Panc1 (cell line): ENCODE results near the gene IER5L. TPM values are rescaled to one million over a fixed set of nuclear protein-coding genes. Genes with fewer than 3 reads are reported as not detected.

Source experiments
- ATAC-seq: fragments of 200-7000 bp; cut with Tn5 transposase; 2 replicates; pipeline ENCODE4 v1.9.1; 2020; ENCODE audit warnings: mild to moderate bottlenecking, moderate library complexity
- BruUV-seq: library from RNA; stranded (reverse); fragments of 400-500 nt; replicated peaks from 2 replicates; lab custom pipeline; 2021; lab: Mats Ljungman, UMichigan
- CTCF ChIA-PET: fragments of 300-600 bp; sonication (Branson Sonifier 250); formaldehyde crosslinking; loops from one replicate; lab custom pipeline; 2022; ENCODE audit warnings: antibody characterized with exemption; lab: Charles Lee
- POLR2A ChIA-PET: fragments of 300-600 bp; sonication (Branson Sonifier 250); formaldehyde crosslinking; loops from one replicate; lab custom pipeline; 2022; ENCODE audit warnings: antibody characterized with exemption; lab: Charles Lee
- DNase-seq: peaks from one replicate; pipeline ENCODE4 v3.0.0-alpha.2; 2010; ENCODE audit warnings: low read depth, low spot score
- H3K27ac ChIP-seq: 2 replicates; pipeline ENCODE4 v1.5.1; 2011; ENCODE audit warnings: mild to moderate bottlenecking, low read length, inconsistent platforms
- H3K27me3 ChIP-seq: fragments of 200-500 bp; sonication (Bioruptor generic); 2 replicates; pipeline ENCODE4 v1.6.0; 2014; ENCODE audit warnings: low read length, inconsistent platforms; ENCODE audit not compliant: control insufficient read depth, insufficient read depth
- H3K36me3 ChIP-seq: fragments of 200-500 bp; sonication (Bioruptor generic); 2 replicates; pipeline ENCODE4 v1.5.1; 2014; ENCODE audit warnings: inconsistent platforms, mild to moderate bottlenecking, low read length, moderate library complexity; ENCODE audit not compliant: control insufficient read depth, insufficient read depth
- H3K4me1 ChIP-seq: 2 replicates; pipeline ENCODE4 v1.5.1; 2011; ENCODE audit warnings: inconsistent platforms, mild to moderate bottlenecking, low read length, moderate library complexity; ENCODE audit not compliant: control insufficient read depth, insufficient read depth
- H3K4me3 ChIP-seq, 2 experiments: 2 replicates each; pipeline ENCODE4 v1.5.1; 2011 to 2012; ENCODE audit warnings: low read depth in 2 of 2, low read length in 2 of 2, mild to moderate bottlenecking in 2 of 2, inconsistent platforms in 1 of 2, moderate library complexity in 1 of 2
- H3K9me3 ChIP-seq: fragments of 200-500 bp; sonication (Bioruptor generic); 2 replicates; pipeline ENCODE4 v1.5.1; 2014; ENCODE audit warnings: low read depth, mild to moderate bottlenecking, inconsistent platforms, low read length, moderate library complexity; ENCODE audit not compliant: control insufficient read depth, insufficient read depth
- POLR2AphosphoS5 ChIP-seq: IDR thresholded peaks from 2 replicates; pipeline ENCODE4 v1.6.1; 2012; ENCODE audit warnings: mild to moderate bottlenecking, low read depth, low read length, moderate library complexity
- SIN3A ChIP-seq: IDR thresholded peaks from 2 replicates; pipeline ENCODE4 v1.6.1; 2012; ENCODE audit warnings: low read depth, mild to moderate bottlenecking, low read length, moderate library complexity, borderline replicate concordance; ENCODE audit not compliant: insufficient read depth
- TCF7L2 ChIP-seq: IDR thresholded peaks from 2 replicates; pipeline ENCODE4 v1.6.1; 2011; ENCODE audit warnings: mild to moderate bottlenecking, low read depth, low read length, inconsistent platforms
- in situ Hi-C: cut with HindIII; loops from 2 replicates; pipeline ENCODE4 v1.10.0; 2016; ENCODE audit warnings: low sequenced_read_pairs, low pct_unique_long_range_greater_than_20kb
- intact Hi-C: fragments of 100-400 bp; cut with micrococcal nuclease; formaldehyde crosslinking; loops from one replicate; pipeline ENCODE4 v1.10.0; 2022; ENCODE audit not compliant: unreplicated experiment
- total RNA-seq: library from RNA; stranded (reverse); gene quantifications from one replicate; pipeline ENCODE4 v1.2.1, GENCODE V29; 2021; ENCODE audit not compliant: unreplicated experiment
- TF ChIP-seq, protein P1 (sequence below), 2 experiments: IDR thresholded peaks; 2 replicates each; pipeline ENCODE4 v1.6.1; 2011 to 2012; ENCODE audit warnings: low read depth in 2 of 2, control low read depth in 1 of 2, low read length in 1 of 2, mild to moderate bottlenecking in 1 of 2, moderate library complexity in 1 of 2; ENCODE audit not compliant: insufficient read depth in 1 of 2
- TF ChIP-seq, protein P2 (sequence below): fragments of 450-650 bp; IDR thresholded peaks from 2 replicates; pipeline ENCODE4 v1.5.1; 2017; ENCODE audit warnings: mild to moderate bottlenecking

IER5L gene
- total RNA-seq, 1 experiment from 2014 or later: 44.6 TPM

DNA sequence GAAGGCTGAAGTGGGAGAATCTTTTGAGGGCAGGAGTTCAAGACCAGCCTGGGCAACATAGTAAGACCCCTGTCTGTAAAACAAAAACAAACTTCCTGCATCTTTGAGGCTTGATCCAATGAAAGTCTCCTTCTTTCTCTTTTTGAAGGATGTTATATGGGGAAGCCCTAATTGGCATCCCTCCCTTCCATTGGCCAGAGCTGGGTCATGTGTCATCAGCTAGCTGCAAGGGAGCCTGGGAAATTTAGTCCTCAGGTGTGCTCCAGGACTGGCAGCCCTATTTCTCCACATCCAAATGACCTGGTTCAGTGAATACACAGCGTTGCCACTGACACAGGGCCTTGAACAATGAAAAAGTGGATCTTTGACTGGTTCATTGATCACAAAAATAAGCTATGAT is 9.0 kb upstream of the IER5L start:
- 0 out of 2 replicates have a peak, but pooled peaks cover 6% of the 10 kb centered on the region for H3K4me1 ChIP-seq
- in situ Hi-C loops: no loop called here
- no TSS peak for BruUV-seq
- ChIA-PET POLR2A (interaction anchor here (0.6 kb wide), 1 partner anchor 63 kb away, joined by 7 read pairs; no protein-coding TSS in a partner anchor), CTCF (no interaction called here)
- ATAC-seq: no peak
- intact Hi-C loops: no loop called here
- TF ChIP-seq, protein P1, sequence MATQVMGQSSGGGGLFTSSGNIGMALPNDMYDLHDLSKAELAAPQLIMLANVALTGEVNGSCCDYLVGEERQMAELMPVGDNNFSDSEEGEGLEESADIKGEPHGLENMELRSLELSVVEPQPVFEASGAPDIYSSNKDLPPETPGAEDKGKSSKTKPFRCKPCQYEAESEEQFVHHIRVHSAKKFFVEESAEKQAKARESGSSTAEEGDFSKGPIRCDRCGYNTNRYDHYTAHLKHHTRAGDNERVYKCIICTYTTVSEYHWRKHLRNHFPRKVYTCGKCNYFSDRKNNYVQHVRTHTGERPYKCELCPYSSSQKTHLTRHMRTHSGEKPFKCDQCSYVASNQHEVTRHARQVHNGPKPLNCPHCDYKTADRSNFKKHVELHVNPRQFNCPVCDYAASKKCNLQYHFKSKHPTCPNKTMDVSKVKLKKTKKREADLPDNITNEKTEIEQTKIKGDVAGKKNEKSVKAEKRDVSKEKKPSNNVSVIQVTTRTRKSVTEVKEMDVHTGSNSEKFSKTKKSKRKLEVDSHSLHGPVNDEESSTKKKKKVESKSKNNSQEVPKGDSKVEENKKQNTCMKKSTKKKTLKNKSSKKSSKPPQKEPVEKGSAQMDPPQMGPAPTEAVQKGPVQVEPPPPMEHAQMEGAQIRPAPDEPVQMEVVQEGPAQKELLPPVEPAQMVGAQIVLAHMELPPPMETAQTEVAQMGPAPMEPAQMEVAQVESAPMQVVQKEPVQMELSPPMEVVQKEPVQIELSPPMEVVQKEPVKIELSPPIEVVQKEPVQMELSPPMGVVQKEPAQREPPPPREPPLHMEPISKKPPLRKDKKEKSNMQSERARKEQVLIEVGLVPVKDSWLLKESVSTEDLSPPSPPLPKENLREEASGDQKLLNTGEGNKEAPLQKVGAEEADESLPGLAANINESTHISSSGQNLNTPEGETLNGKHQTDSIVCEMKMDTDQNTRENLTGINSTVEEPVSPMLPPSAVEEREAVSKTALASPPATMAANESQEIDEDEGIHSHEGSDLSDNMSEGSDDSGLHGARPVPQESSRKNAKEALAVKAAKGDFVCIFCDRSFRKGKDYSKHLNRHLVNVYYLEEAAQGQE (IDR thresholded peaks at IDR 0.05; ENCODE audit: insufficient read depth in 1 of 2, low read depth in 2 of 2, low read length in 1 of 2): no peak
- TF ChIP-seq POLR2AphosphoS5 (no peak), SIN3A (no peak), TCF7L2 (no peak)
- TF ChIP-seq, protein P2, sequence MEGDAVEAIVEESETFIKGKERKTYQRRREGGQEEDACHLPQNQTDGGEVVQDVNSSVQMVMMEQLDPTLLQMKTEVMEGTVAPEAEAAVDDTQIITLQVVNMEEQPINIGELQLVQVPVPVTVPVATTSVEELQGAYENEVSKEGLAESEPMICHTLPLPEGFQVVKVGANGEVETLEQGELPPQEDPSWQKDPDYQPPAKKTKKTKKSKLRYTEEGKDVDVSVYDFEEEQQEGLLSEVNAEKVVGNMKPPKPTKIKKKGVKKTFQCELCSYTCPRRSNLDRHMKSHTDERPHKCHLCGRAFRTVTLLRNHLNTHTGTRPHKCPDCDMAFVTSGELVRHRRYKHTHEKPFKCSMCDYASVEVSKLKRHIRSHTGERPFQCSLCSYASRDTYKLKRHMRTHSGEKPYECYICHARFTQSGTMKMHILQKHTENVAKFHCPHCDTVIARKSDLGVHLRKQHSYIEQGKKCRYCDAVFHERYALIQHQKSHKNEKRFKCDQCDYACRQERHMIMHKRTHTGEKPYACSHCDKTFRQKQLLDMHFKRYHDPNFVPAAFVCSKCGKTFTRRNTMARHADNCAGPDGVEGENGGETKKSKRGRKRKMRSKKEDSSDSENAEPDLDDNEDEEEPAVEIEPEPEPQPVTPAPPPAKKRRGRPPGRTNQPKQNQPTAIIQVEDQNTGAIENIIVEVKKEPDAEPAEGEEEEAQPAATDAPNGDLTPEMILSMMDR: no peak
- H3K27ac ChIP-seq: no peak overlapping the region
- no peak for DNase-seq
- H3K27me3 ChIP-seq: no peaks in the 10 kb centered on the region
- no peaks in the 10 kb centered on the region for H3K9me3 ChIP-seq
- no peaks in the 10 kb centered on the region for H3K36me3 ChIP-seq
- no peak overlapping the region for H3K4me3 ChIP-seq

DNA sequence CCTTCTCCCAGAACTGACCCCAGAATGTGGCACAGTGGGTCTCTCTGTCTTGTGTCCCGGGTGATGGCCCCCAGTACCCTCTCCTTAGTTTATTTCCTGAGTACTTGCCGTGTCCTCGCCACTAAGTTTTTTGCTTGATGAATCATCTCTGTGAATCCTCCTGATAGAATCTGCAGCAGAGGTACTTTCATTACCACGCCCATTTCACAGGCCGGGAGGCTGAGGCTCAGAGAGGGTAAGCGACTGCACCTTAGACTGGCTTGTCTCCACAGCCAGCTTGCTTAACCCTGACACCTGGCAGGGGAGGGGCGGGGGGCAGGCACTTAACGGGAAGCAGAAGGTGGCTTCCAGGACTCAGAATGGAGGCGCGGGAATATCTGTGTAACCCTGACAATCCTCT is 7.9 kb upstream of the IER5L start:
- TF ChIP-seq, protein P1 (IDR thresholded peaks at IDR 0.05; ENCODE audit: insufficient read depth in 1 of 2, low read depth in 2 of 2, low read length in 1 of 2): no peak
- TF ChIP-seq, protein P2: no peak
- no peak for TF ChIP-seq TCF7L2
- no peak for TF ChIP-seq POLR2AphosphoS5
- no peak for TF ChIP-seq SIN3A
- no peak overlapping the region for H3K4me3 ChIP-seq
- BruUV-seq: no TSS peak
- ChIA-PET CTCF (no interaction called here), POLR2A (no interaction called here)
- DNase-seq (no peak), ATAC-seq (no peak)
- no peaks in the 10 kb centered on the region for H3K36me3 ChIP-seq
- intact Hi-C loops: no loop called here
- no peaks in the 10 kb centered on the region for H3K9me3 ChIP-seq
- no peaks in the 10 kb centered on the region for H3K27me3 ChIP-seq
- 0 out of 2 replicates have a peak, but pooled peaks cover 6% of the 10 kb centered on the region for H3K4me1 ChIP-seq
- in situ Hi-C loops: no loop called here
- H3K27ac ChIP-seq: no peak overlapping the region
